Stomach (tissue), 9 donors: ENCODE results near the gene RRP12. TPM values are rescaled to one million over a fixed set of nuclear protein-coding genes. Genes with fewer than 3 reads are reported as not detected.

Source experiments
- DNase-seq, 2 donors: peaks; one replicate each; pipeline versions ENCODE4 v3.0.0 to v3.0.0-alpha.2; 2013 to 2019
- H3K27ac ChIP-seq, 5 donors: fragments of 200-600 bp in 4 of 5; sonication (generic) in 4 of 5; one replicate each; pipeline ENCODE4 v1.5.1; 2013 to 2019; ENCODE audit warnings: mild to moderate bottlenecking in 1 of 5, moderate library complexity in 1 of 5
- H3K27me3 ChIP-seq, 3 donors: fragments of 200-600 bp; sonication (generic); one replicate each; pipeline ENCODE4 v1.5.1; 2017 to 2019; ENCODE audit warnings: mixed run types in 1 of 3
- H3K36me3 ChIP-seq, 4 donors: fragments of 200-600 bp; sonication (generic); 1 replicate in 3 of 4; 2 replicates in 1 of 4; pipeline ENCODE4 v1.5.1; 2016 to 2019
- H3K4me1 ChIP-seq, 4 donors: fragments of 200-600 bp; sonication (generic); one replicate each; pipeline ENCODE4 v1.5.1; 2016 to 2019
- H3K4me3 ChIP-seq, 4 donors: fragments of 200-600 bp; sonication (generic) in 3 of 4; one replicate each; pipeline ENCODE4 v1.5.1; 2016 to 2019; ENCODE audit warnings: mild to moderate bottlenecking in 1 of 4
- H3K9me3 ChIP-seq, 4 donors: fragments of 200-600 bp; sonication (generic); one replicate each; pipeline ENCODE4 v1.5.1; 2016 to 2019
- EP300 ChIP-seq: sonication (generic); formaldehyde crosslinking; IDR thresholded peaks from one replicate; pipeline ENCODE4 v1.6.1; 2017; ENCODE audit warnings: antibody characterized with exemption
- POLR2A ChIP-seq, 4 donors: fragments of 450-650 bp; IDR thresholded peaks; one replicate each; pipeline ENCODE4 v1.6.1; 2016; ENCODE audit warnings: antibody characterized with exemption in 4 of 4, control low read depth in 2 of 4, mild to moderate bottlenecking in 1 of 4, moderate library complexity in 1 of 4
- POLR2AphosphoS5 ChIP-seq, 3 donors: sonication (generic); formaldehyde crosslinking; IDR thresholded peaks; one replicate each; pipeline ENCODE4 v1.6.1; 2016; ENCODE audit warnings: antibody characterized with exemption in 3 of 3
- WGBS, 5 donors: extraction: QIAGEN DNeasy Blood & Tissue Kit in 3 of 5; methylation state at CpG; one replicate each; pipeline versions ENCODE4 v1.1.5 to v1.1.7; 2013 to 2018; 5-methylcytosine and 5-hydroxymethylcytosine counted together
- intact Hi-C: fragments of 100-400 bp; cut with DNase I; formaldehyde crosslinking; loops from one replicate; pipeline ENCODE4 v1.15.1; 2023; ENCODE audit warnings: low total_unique reads
- polyA plus RNA-seq, 3 donors: library from polyadenylated mRNA; stranded (reverse); fragments of 200-250 nt; gene quantifications; one replicate each; pipeline ENCODE4 v1.2.3, GENCODE V29; 2013
- total RNA-seq, 5 donors: library from RNA; depleted of rRNA; stranded (reverse); fragments of >200 nt; gene quantifications; one replicate each; pipeline versions ENCODE4 v1.1.0 to v1.2.3, GENCODE V29; 2014 to 2016
- TF ChIP-seq, protein P1 (sequence below), 7 experiments: fragments of 450-650 bp in 4 of 7; fragments of 200-600 bp in 3 of 7; sonication (generic) in 3 of 7; IDR thresholded peaks; one replicate each; pipeline ENCODE4 v1.5.1; 2016 to 2019; ENCODE audit warnings: antibody characterized with exemption in 7 of 7, control low read depth in 2 of 7, mild to moderate bottlenecking in 1 of 7
- donor health status: healthy with polysubstance abuse.
- donor health status: Bipolar disorder and iron deficiency.
- donor health status: healthy.

The RRP12 gene
- total and polyA plus RNA-seq, 8 donors, result 3.5 to 22.2 (median 14.4) TPM

DNA sequence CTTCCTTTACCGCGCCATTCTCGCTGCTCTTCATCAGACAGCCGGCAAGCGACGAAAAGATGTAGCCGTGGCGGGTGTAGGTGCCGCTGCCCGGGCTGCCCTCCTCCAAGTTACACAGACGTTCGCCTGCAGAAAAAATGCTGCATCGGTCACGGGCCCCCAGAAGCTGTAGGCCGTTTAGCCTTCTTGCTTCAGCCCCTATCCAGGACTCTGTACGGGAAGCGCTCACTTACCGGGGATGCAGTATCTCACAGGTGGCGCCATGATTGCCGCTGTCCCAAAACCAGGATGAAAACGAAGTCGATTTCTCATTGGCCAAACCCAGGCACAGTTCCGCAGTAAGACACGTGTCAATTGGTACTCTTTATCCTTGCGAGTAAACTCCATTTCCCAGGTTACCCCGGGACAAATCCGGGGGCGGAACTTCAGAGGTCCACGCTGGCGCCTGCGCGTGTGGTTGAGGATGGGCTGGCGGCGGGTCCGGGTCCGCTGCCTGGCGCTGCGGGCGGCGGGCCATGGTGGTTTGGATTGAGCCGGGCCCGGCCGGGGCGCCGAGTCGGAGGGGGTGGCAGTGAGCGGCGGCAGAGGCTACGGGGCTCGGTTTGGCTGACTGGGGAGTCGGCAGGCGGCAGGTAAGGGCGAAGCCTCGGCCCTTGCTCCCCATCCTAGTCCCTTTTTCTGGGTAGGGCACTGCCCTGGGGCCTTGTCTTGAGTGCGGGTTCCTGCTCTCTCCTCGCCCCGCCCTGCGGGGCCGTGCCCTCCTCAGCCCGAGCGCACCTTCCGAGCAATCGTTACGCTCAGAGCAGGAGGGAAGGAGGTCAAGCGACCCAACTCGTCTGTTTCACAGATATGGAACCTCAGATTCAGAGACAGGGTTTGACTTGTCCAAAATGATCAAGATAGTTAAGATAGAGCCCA lies 44.8 kb upstream of the RRP12 start, which contains the start of the genes EXOSC1 and ZDHHC16:
TSS of gene EXOSC1 (minus strand) at position 285 of the 918 bp plus-strand sequence. CDS start at position 264, 21 bp downstream.
TSS of gene ZDHHC16 (plus strand) at position 454 of the 918 bp plus-strand sequence. CDS start 5,501 bp downstream, outside the sequence.
- intact Hi-C loops, result no loop called here
- peak; percentile 91 to 98 for DNase-seq
- no peaks in the 10 kb centered on the region for H3K27me3 ChIP-seq
- WGBS, 5 donors, result 0 to 1% (median 0%) methylated on average over 40 to 66 of the region's 66 CpGs
- TF ChIP-seq EP300 (no peak), POLR2AphosphoS5 (IDR thresholded peaks at IDR 0.05) (peak; percentile 75 to 87 (median 75))
- TF ChIP-seq, protein P1, sequence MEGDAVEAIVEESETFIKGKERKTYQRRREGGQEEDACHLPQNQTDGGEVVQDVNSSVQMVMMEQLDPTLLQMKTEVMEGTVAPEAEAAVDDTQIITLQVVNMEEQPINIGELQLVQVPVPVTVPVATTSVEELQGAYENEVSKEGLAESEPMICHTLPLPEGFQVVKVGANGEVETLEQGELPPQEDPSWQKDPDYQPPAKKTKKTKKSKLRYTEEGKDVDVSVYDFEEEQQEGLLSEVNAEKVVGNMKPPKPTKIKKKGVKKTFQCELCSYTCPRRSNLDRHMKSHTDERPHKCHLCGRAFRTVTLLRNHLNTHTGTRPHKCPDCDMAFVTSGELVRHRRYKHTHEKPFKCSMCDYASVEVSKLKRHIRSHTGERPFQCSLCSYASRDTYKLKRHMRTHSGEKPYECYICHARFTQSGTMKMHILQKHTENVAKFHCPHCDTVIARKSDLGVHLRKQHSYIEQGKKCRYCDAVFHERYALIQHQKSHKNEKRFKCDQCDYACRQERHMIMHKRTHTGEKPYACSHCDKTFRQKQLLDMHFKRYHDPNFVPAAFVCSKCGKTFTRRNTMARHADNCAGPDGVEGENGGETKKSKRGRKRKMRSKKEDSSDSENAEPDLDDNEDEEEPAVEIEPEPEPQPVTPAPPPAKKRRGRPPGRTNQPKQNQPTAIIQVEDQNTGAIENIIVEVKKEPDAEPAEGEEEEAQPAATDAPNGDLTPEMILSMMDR (IDR thresholded peaks at IDR 0.05), result peak in 1 of 7 experiments; percentile 24
- H3K27ac ChIP-seq, result peak within 1 kb of the TSS; percentile 80 to 91 (median 83)
- peaks cover 31 to 57% (median 49%) of the 10 kb centered on the region in 4 donors for H3K4me1 ChIP-seq
- peak within 1 kb of the TSS; percentile 89 to 100 (median 94) for H3K4me3 ChIP-seq
- H3K36me3 ChIP-seq, result peaks cover 4 to 25% (median 21%) of the 10 kb centered on the region in 4 donors
- no peaks in the 10 kb centered on the region for H3K9me3 ChIP-seq

DNA sequence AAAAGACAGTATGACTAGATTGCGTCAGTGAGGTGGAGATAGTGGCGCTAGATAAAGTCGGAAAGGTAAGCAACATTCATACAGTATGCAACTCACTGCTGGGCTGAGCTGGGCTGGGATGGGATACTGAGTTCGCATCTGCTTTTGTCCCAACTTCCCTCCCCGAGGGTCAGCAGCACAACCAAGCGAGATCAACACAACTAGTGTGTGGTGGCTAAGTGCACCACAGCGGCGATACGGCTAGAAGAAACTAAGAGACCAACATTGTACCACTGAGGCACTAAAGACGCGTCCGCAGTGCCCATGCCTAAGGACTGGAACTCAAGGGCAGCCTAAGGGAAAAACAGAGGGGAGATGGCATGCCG lies 44.2 kb upstream of the RRP12 start:
- H3K4me3 ChIP-seq, result peak overlapping the region; percentile 89 to 100 (median 94)
- DNase-seq, result no peak
- no peak for TF ChIP-seq EP300
- TF ChIP-seq POLR2A (IDR thresholded peaks at IDR 0.05), result no peak
- TF ChIP-seq, protein P1 (IDR thresholded peaks at IDR 0.05), result no peak
- no peak for TF ChIP-seq POLR2AphosphoS5 (IDR thresholded peaks at IDR 0.05)
- peaks cover 31 to 50% (median 44%) of the 10 kb centered on the region in 4 donors for H3K4me1 ChIP-seq
- peak overlapping the region; percentile 80 to 91 (median 81) for H3K27ac ChIP-seq
- peaks cover 10 to 31% (median 28%) of the 10 kb centered on the region in 4 donors for H3K36me3 ChIP-seq
- no peaks in the 10 kb centered on the region for H3K27me3 ChIP-seq
- intact Hi-C loops, result no loop called here
- 0 to 1% (median 1%) methylated on average over 13 of the region's 13 CpGs for WGBS, 5 donors
- no peaks in the 10 kb centered on the region for H3K9me3 ChIP-seq

DNA sequence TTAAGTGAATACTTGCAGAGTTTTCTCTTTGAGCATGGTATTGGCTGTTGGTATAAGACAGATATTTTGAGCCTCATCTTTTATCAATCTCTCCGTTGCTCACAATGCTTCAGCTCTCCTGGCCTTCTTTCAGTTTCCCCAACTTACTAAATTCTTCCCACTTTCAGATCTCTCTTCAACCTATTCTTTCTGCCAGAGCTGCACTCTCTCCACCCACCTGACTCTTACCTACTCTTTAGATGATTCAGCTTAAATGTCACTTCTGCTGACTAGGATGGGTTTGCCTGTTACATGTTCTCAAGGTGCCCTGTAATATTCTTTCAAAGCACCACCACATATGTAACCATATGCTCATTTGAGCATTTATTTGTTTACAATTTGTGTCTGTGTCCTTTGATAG lies 43.1 kb upstream of the RRP12 start:
- H3K4me3 ChIP-seq, result no peak overlapping the region
- intact Hi-C loops, result no loop called here

DNA sequence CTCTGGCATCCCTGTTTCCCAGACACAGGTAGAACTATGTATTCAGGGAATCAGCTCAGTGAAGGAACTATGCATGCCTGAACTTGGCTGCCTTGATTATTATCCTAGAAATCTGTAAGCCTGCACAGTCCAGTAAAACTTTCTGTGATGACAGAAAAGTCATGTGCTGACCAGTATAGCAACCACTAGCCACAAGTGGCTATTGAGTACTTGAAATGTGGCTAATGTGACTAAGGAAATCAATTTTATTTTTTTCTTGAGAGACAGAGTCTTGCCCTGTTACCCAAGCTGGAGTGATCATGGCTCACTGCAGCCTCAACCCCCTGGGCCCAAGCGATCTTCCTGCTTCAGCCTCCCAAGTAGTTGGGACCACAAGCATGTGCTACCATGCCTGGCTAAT lies 41.1 kb upstream of the RRP12 start:
- intact Hi-C loops, result no loop called here
- no peaks in the 10 kb centered on the region for H3K27me3 ChIP-seq
- H3K27ac ChIP-seq, result no peak overlapping the region
- no peak overlapping the region for H3K4me3 ChIP-seq
- whole genome bisulfite sequencing, 5 donors, result 97 to 100% (median 100%) methylated on average over 1 of the region's 1 CpG
- TF ChIP-seq, protein P1 (IDR thresholded peaks at IDR 0.05), result no peak
- TF ChIP-seq POLR2A (IDR thresholded peaks at IDR 0.05) (no peak), EP300 (no peak)
- no peaks in the 10 kb centered on the region for H3K9me3 ChIP-seq
- H3K36me3 ChIP-seq, result peaks cover 26 to 62% (median 58%) of the 10 kb centered on the region in 4 donors
- DNase-seq, result no peak
- H3K4me1 ChIP-seq, result peaks cover 16 to 28% (median 23%) of the 10 kb centered on the region in 4 donors

More for the DNA sequence above, 43.1 kb upstream of the RRP12 start:
- Histone ChIP-seq H3K4me1 (peaks cover 31 to 44% (median 40%) of the 10 kb centered on the region in 4 donors), H3K9me3 (no peaks in the 10 kb centered on the region), H3K27ac (no peak overlapping the region), H3K36me3 (peaks cover 17 to 42% (median 39%) of the 10 kb centered on the region in 4 donors), H3K27me3 (no peaks in the 10 kb centered on the region)
- no peak for TF ChIP-seq EP300
- TF ChIP-seq, protein P1 (IDR thresholded peaks at IDR 0.05), result no peak
- TF ChIP-seq POLR2A (IDR thresholded peaks at IDR 0.05), result no peak
- no peak for TF ChIP-seq POLR2AphosphoS5 (IDR thresholded peaks at IDR 0.05)
- no peak for DNase-seq
- 74 to 88% (median 79%) methylated on average over 1 of the region's 1 CpG for WGBS, 5 donors
